PC-9 (cell line): ENCODE measurements around the gene OR51L1. TPM values are rescaled to one million over a fixed set of nuclear protein-coding genes. Genes with fewer than 3 reads are reported as not detected.

Experiments used
- BruUV-seq: library from RNA; stranded (reverse); fragments of 400-500 nt; replicated peaks from 2 replicates; lab custom pipeline; 2021; lab: Mats Ljungman, UMichigan
- CTCF ChIA-PET: fragments of 300-600 bp; sonication (Branson Sonifier 250); formaldehyde crosslinking; loops from one replicate; lab custom pipeline; 2022; ENCODE audit warnings: antibody characterized with exemption; lab: Charles Lee
- POLR2A ChIA-PET: fragments of 300-600 bp; sonication (Branson Sonifier 250); formaldehyde crosslinking; loops from one replicate; lab custom pipeline; 2022; ENCODE audit warnings: antibody characterized with exemption; ENCODE audit not compliant: unreplicated experiment; lab: Charles Lee
- DNase-seq, 2 experiments: peaks; one replicate each; pipeline versions ENCODE4 v3.0.0 to v3.0.0-alpha.2; 2015 to 2022; ENCODE audit warnings: mixed read lengths in 1 of 2
- H2AFZ ChIP-seq: fragments of 200-600 bp; sonication (generic); 2 replicates; pipeline ENCODE4 v1.8.1; 2017; ENCODE audit warnings: antibody characterized with exemption
- H3F3A ChIP-seq: fragments of 200-600 bp; sonication (generic); 2 replicates; pipeline ENCODE4 v1.8.1; 2017; ENCODE audit warnings: antibody characterized with exemption, mild to moderate bottlenecking, low read depth; ENCODE audit not compliant: insufficient read depth
- H3K27ac ChIP-seq: fragments of 200-600 bp; sonication (generic); 2 replicates; pipeline ENCODE4 v1.6.1; 2016; ENCODE audit warnings: mixed run types
- H3K27me3 ChIP-seq: fragments of 200-600 bp; sonication (generic); 2 replicates; pipeline ENCODE4 v1.6.1; 2016; ENCODE audit warnings: low read depth, mixed run types; ENCODE audit not compliant: insufficient read depth
- H3K36me3 ChIP-seq: fragments of 200-600 bp; sonication (generic); 2 replicates; pipeline ENCODE4 v1.6.1; 2016; ENCODE audit warnings: low read depth, mixed run types
- H3K4me1 ChIP-seq: fragments of 200-600 bp; sonication (generic); replicated peaks from 2 replicates; pipeline ENCODE4 v1.6.1; 2016; ENCODE audit warnings: mixed run types; ENCODE audit not compliant: insufficient read depth
- H3K4me2 ChIP-seq: fragments of 200-600 bp; sonication (generic); 2 replicates; pipeline ENCODE4 v1.6.1; 2017; ENCODE audit warnings: mixed run types
- H3K4me3 ChIP-seq: fragments of 200-600 bp; sonication (generic); 2 replicates; pipeline ENCODE4 v1.6.1; 2016; ENCODE audit warnings: mixed run types
- H3K79me2 ChIP-seq: fragments of 200-600 bp; sonication (generic); 2 replicates; pipeline ENCODE4 v1.6.1; 2017; ENCODE audit warnings: low read depth, mixed run types
- H3K9me2 ChIP-seq: fragments of 200-600 bp; sonication (generic); 2 replicates; pipeline ENCODE4 v1.8.1; 2017; ENCODE audit warnings: mild to moderate bottlenecking; ENCODE audit not compliant: insufficient read depth
- H3K9me3 ChIP-seq: fragments of 200-600 bp; sonication (generic); 2 replicates; pipeline ENCODE4 v1.8.1; 2016; ENCODE audit warnings: low read depth; ENCODE audit not compliant: insufficient read depth
- H4K20me1 ChIP-seq: fragments of 200-600 bp; sonication (generic); 2 replicates; pipeline ENCODE4 v1.8.1; 2017; ENCODE audit not compliant: insufficient read depth
- EZH2 ChIP-seq: fragments of 200-600 bp; sonication (generic); IDR thresholded peaks from 2 replicates; pipeline ENCODE4 v1.8.0; 2017; ENCODE audit warnings: antibody characterized with exemption, low read depth
- intact Hi-C: fragments of 100-400 bp; cut with micrococcal nuclease; formaldehyde crosslinking; loops from one replicate; pipeline ENCODE4 v1.10.0; 2022; ENCODE audit not compliant: unreplicated experiment
- total RNA-seq: library from RNA; stranded (reverse); gene quantifications from 2 replicates; pipeline ENCODE4 v1.2.3, GENCODE V29; 2021
- TF ChIP-seq, protein P1 (sequence below): fragments of 200-600 bp; sonication (generic); conservative IDR thresholded peaks from 2 replicates; pipeline ENCODE4 v1.6.1; 2017; ENCODE audit warnings: mixed run types, antibody characterized with exemption, mild to moderate bottlenecking, moderate library complexity

Gene OR51L1
- total RNA-seq, 1 experiment from 2014 or later = not detected

- H2AFZ ChIP-seq = no peak overlapping the region
- no peak for DNase-seq
- no peaks in the 10 kb centered on the region for H4K20me1 ChIP-seq
- H3K79me2 ChIP-seq = no peaks in the 10 kb centered on the region
- H3F3A ChIP-seq = no peaks in the 10 kb centered on the region
- intact Hi-C loops = no loop called here
- CTCF ChIA-PET = no interaction called here
- H3K36me3 ChIP-seq = no peaks in the 10 kb centered on the region
- no TSS peak for BruUV-seq
- no peaks in the 10 kb centered on the region for H3K27me3 ChIP-seq
- no peaks in the 10 kb centered on the region for H3K9me2 ChIP-seq
- H3K4me1 ChIP-seq = no peaks in the 10 kb centered on the region
- no peaks in the 10 kb centered on the region for H3K9me3 ChIP-seq
- no peak overlapping the region for H3K4me3 ChIP-seq
- POLR2A ChIA-PET = no interaction called here
- no peak overlapping the region for H3K4me2 ChIP-seq
- no peak overlapping the region for H3K27ac ChIP-seq
- TF ChIP-seq, protein P1, sequence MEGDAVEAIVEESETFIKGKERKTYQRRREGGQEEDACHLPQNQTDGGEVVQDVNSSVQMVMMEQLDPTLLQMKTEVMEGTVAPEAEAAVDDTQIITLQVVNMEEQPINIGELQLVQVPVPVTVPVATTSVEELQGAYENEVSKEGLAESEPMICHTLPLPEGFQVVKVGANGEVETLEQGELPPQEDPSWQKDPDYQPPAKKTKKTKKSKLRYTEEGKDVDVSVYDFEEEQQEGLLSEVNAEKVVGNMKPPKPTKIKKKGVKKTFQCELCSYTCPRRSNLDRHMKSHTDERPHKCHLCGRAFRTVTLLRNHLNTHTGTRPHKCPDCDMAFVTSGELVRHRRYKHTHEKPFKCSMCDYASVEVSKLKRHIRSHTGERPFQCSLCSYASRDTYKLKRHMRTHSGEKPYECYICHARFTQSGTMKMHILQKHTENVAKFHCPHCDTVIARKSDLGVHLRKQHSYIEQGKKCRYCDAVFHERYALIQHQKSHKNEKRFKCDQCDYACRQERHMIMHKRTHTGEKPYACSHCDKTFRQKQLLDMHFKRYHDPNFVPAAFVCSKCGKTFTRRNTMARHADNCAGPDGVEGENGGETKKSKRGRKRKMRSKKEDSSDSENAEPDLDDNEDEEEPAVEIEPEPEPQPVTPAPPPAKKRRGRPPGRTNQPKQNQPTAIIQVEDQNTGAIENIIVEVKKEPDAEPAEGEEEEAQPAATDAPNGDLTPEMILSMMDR = no peak
- TF ChIP-seq EZH2 = no peak
Measured at GRCh38 chr11:4979036-4979435, 15.6 kb upstream of the OR51L1 start.

- Histone ChIP-seq H3K27me3 (no peaks in the 10 kb centered on the region), H3K9me2 (no peaks in the 10 kb centered on the region), H4K20me1 (no peaks in the 10 kb centered on the region), H3K9me3 (no peaks in the 10 kb centered on the region), H2AFZ (no peak overlapping the region), H3K4me1 (no peaks in the 10 kb centered on the region), H3K4me3 (no peak overlapping the region), H3K4me2 (no peak overlapping the region), H3F3A (no peaks in the 10 kb centered on the region), H3K36me3 (no peaks in the 10 kb centered on the region), H3K79me2 (no peaks in the 10 kb centered on the region), H3K27ac (no peak overlapping the region)
- ChIA-PET CTCF (no interaction called here), POLR2A (no interaction called here)
- DNase-seq = no peak
- intact Hi-C loops = no loop called here
- BruUV-seq = no TSS peak
- no peak for TF ChIP-seq EZH2
- TF ChIP-seq, protein P1 = no peak
Measured at GRCh38 chr11:4982678-4983077, 12.0 kb upstream of the OR51L1 start.

- CTCF ChIA-PET = no interaction called here
- Histone ChIP-seq H3K4me3 (no peak overlapping the region), H3K79me2 (no peaks in the 10 kb centered on the region), H3K36me3 (no peaks in the 10 kb centered on the region), H3K4me2 (no peak overlapping the region), H3K27me3 (no peaks in the 10 kb centered on the region), H3K9me2 (no peaks in the 10 kb centered on the region), H3F3A (no peaks in the 10 kb centered on the region), H3K9me3 (no peaks in the 10 kb centered on the region), H4K20me1 (no peaks in the 10 kb centered on the region), H2AFZ (no peak overlapping the region), H3K4me1 (no peaks in the 10 kb centered on the region), H3K27ac (no peak overlapping the region)
- TF ChIP-seq, protein P1 = no peak
- no peak for TF ChIP-seq EZH2
- intact Hi-C loops = no loop called here
- BruUV-seq = no TSS peak
- DNase-seq = no peak
- POLR2A ChIA-PET = no interaction called here
Measured at GRCh38 chr11:4983841-4984240, 10.8 kb upstream of the OR51L1 start.
